KBM-7 (cell line): ENCODE results near the gene HOXA7.

Experiments used
- DNase-seq: peaks from one replicate; pipeline ENCODE4 v3.0.0-alpha.2; 2015
- in situ Hi-C: fragments of 300-500 bp; cut with MboI; formaldehyde crosslinking; loops from 2 replicates; pipeline ENCODE4 v1.14.3; 2020; ENCODE audit warnings: low sequenced_read_pairs, low pct_unique_long_range_greater_than_20kb, mixed read lengths

The HOXA7 gene

DNA sequence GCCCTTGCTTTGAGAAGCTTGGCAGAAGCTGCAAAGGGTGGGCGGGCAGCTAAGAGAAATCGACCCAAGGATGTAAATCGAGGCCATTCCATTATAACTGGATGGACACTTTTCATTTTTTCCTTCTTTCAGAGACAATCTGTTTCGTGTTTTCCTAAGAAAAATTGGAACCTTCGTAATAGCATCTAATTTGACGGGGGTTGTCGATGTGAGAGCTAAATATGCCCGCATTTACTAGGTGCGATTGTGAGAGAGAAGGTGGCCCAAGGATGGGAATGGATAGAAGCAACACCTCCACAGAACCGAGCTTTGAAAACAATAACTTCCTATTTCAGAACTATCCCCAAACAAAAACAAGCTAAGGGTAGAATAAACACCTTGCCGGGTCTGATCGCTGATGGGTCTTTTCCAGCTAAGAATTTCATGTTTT is 25.1 kb downstream of the HOXA7 start:
- no peak for DNase-seq
- in situ Hi-C loops: no loop called here

DNA sequence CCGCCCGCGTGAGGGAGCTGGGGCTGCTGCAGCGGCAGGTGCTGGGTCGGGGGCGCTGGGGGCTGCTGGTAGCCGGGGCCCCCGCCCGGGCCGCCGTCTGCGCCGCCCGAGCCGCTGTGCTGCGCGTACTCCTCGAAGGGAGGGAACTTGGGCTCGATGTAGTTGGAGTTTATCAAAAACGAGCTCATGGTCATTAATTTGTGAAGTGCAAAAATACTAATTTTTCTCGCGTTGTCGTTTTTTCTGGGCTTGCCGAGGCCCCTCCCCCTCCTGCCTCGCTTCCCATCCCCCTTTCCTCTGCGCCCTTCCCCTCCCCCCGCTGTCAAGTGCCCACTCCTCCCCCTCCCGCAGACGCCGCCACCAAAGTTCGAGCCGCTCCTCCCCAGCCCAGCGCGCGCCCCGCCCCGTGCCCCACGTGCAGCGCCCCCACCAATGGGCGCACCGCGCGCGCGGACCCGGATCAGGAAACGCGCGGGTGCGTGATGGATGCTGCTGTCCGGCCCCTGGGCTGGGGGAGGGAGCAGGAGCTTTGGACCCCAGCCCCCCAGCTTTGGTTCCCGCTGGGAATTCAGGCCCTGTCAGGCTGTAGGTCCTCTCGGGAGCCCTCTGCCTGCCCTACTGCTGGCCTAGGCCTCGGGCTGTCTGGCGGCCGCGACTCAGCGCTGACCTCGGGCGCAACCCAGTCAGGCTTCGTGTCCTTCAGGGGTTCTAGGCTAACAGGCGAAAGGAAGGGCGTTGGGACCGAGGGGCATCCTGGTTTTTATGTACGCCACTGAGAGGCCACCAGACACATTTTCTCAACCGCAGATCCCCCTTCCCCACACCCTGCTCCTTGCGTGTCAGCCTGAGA is 25.7 kb downstream of the HOXA7 start, which contains the start of gene HOXA4:
Gene HOXA4, minus strand, starts transcription at position 218 of the 850 bp plus-strand sequence. Its CDS starts 24 bp downstream, at position 194.
- in situ Hi-C loops: no loop called here
- no peak for DNase-seq

DNA sequence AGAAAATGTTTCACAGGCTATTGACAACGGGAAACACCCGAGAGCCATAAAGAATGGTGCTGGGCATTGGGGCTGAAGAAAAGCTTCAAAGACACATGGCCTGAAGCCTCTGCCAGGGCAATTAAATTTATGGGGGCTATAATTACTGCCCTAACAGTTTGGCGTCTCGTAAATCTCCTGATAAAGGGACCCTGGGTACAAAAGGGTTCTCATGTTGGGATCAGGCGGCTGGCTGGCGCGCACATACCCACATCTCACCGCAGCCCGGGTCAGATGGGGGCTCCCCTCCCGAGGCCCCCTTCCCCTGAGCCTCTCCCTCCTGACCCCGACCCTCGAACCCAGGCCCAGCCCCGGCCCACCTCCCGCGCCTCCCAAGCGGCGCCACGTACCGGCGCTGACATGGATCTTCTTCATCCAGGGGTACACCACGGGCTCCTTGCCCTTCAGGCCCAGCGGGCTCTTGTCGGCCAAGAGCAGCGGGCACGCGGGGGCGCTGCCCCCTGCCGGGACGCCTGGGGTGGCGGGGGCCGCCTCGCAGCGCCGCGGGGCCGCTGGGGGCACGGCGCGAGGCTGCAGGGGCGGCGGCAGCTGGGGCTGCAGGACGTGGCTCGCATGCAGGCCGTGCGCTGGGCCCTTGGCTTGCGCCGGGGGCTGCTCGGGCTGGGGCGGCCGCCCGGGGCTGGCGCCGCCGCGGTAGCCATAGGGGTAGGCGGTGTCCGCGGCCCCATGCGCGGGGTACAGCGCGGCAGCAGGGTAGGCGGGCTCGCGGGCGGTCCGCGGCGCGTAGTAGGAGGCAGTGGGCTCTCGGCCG is 26.5 kb downstream of the HOXA7 start:
- no peak for DNase-seq
- in situ Hi-C loops: no loop called here

DNA sequence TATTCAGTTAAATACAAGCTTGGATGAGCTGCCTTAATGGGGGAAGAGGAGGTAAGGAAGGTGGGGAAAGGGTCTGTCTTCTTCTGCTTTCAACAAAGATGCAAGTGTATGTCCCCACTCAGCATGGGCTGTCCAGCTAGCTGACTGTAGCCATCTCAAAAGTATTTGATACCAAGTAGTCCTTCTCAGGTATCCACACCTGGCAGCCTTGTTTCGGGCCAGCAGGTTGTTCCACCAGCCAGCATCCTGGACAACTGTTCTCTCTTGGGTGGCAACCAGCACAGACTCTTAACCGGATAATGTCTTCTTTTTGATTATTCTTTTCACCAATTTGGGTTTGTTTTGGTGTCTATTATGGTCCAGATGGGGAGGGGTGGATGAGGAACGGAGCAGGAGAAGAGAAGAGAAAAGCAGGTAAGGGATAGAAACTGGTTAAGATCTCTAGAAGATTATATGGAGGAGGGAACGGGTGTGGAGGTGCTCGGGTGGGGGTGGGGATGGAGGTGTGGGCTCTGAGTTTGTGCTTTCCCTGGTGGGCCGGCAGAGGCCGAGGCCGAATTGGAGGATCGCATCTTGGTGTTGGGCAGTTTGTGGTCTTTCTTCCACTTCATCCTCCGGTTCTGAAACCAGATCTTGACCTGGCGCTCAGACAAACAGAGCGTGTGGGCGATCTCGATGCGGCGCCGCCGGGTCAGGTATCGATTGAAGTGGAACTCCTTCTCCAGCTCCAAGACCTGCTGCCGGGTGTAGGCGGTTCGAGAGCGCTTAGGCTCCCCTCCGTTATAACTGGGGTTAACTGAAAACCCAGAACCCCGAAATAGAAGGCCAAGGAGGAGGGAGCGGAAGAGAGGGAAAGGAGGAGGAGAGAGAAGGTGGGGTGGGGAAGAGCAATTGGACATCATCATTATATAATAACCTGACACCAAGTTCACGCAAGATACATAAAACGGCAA is 27.4 kb downstream of the HOXA7 start:
- no peak for DNase-seq
- in situ Hi-C loops: no loop called here

DNA sequence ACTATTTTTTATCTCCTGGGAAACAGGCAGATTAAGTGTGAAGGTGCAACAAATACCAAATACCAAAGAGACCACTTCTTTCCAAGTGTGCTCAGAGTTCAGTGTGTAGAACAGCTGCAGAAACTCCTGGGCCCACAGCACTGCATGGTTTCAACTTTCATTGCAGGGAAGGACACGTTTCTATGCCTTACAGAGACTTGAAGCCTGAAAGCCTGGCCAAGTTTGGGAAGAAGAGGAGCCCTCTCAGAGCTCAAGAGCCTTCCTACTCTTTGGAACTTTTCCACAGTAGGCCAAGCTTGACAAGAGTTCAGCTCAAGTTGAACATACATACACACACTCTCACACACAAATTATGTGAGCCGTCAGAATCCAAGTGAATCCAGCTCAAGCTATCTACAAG is 28.4 kb downstream of the HOXA7 start:
- in situ Hi-C loops: no loop called here
- no peak for DNase-seq

GRCh38 chr7:27126596-27127327 is 29.7 kb downstream of the HOXA7 start:
- no peak for DNase-seq
- in situ Hi-C loops: no loop called here

DNA sequence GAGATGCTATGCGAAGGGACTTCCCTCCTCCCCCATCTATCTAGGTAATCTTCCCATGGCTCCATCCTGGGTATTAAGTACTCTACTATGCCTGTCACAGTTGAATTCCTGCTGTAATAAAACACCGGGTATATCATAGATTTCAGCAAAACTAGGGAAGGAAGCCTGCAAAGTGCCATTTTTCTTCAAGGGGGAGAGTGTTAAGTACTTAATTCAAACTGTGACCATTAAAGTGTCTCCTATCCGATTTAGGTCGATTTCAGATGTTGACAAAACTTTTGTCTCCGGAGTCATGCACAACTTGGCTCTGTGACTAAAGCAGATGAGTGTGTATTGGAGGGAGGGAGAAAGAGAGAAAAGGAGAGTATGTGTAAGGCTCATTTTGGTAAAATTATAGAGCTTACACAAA is 30.5 kb downstream of the HOXA7 start:
- no peak for DNase-seq
- in situ Hi-C loops: no loop called here

- DNase-seq: no peak
- in situ Hi-C loops: no loop called here
Measured at GRCh38 chr7:27124902-27125689, 31.4 kb downstream of the HOXA7 start.

GRCh38 chr7:27124096-27124901 is 32.2 kb downstream of the HOXA7 start:
- no peak for DNase-seq

DNA sequence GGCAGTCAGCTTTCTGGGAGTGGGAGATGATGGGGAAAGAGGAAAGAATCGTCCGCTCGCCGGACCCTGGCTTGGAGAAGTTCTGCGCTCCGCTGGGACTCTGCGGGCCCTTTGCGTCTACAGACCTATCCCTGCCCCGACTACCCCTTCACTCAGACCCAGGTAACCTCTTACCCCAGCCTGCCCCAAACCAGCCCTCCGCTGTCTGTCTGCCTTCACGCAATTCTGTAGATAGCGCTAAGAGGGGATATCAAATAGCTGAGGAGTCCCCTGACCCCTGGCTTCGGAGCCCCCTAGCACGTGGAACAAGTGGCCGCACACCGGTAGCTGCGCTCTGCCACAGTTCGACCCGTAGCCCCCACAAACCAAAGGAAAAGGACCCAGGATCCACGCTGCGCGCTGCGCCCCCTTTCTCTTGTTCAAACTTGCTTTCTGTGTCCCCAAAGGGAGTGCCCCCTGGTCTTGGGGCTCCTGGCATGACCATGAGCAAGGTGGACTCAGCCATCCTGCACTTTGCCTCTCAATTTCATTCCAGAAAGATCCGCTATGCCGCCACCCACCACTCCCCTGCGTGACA is 32.9 kb downstream of the HOXA7 start:
- in situ Hi-C loops: no loop called here
- DNase-seq: no peak

More at GRCh38 chr7:27124096-27124901, 32.2 kb downstream of the HOXA7 start:
- in situ Hi-C loops: no loop called here

DNA sequence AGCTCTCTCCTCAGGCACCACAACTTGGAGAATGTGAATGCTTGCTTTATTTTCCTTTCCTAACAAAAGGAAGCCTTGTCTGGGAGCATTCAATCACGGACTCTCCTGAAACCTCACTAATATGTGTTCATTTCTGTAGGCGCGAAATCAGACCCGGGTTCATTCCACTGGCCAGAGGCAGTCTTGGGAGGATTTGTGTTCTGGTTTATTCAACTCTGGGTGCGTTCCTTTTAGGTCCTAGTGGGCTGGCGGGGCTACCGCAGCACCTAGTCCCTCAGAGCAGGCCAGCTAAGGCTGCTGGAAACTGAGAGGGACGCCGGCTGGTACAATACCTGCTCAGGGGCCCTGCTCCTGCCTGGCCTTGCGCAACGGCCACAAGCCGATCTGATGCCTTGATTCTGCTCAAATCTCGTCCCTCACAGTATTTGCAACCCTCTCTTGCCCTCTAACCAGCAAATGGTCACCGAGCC is 33.4 kb downstream of the HOXA7 start:
- in situ Hi-C loops: no loop called here
- DNase-seq: no peak

- in situ Hi-C loops: no loop called here
- no peak for DNase-seq
Measured at GRCh38 chr7:27122077-27122910, 34.2 kb downstream of the HOXA7 start.

- in situ Hi-C loops: no loop called here
- no peak for DNase-seq
Measured at GRCh38 chr7:27121684-27122076, 34.8 kb downstream of the HOXA7 start.

- DNase-seq: no peak
- in situ Hi-C loops: no loop called here
Measured at GRCh38 chr7:27119412-27119911, 37.0 kb downstream of the HOXA7 start.

- no peak for DNase-seq
- in situ Hi-C loops: no loop called here
Measured at GRCh38 chr7:27118580-27118979, 37.9 kb downstream of the HOXA7 start.
